Trophoblast cell (in vitro differentiated cells and primary cell): ENCODE data around the gene C4BPB.

ENCODE experiments used
- DNase-seq, 2 donors: peaks; one replicate each; pipeline ENCODE4 v3.0.0-alpha.2; 2016
- H2AFZ ChIP-seq: 2 replicates; pipeline ENCODE4 v1.6.1; 2013; ENCODE audit warnings: low read length, moderate library complexity, mild to moderate bottlenecking; ENCODE audit not compliant: insufficient read depth, poor library complexity
- H2AK5ac ChIP-seq: 2 replicates; pipeline ENCODE4 v1.6.1; 2013; ENCODE audit warnings: mild to moderate bottlenecking, low read length
- H2BK120ac ChIP-seq: 2 replicates; pipeline ENCODE4 v1.6.1; 2013; ENCODE audit warnings: low read length, mild to moderate bottlenecking, moderate library complexity; ENCODE audit not compliant: insufficient read depth, poor library complexity
- H2BK12ac ChIP-seq: 2 replicates; pipeline ENCODE4 v1.6.1; 2013; ENCODE audit warnings: mild to moderate bottlenecking, low read length, moderate library complexity
- H2BK5ac ChIP-seq: 2 replicates; pipeline ENCODE4 v1.6.1; 2013; ENCODE audit warnings: low read length, low read depth, moderate library complexity, mild to moderate bottlenecking; ENCODE audit not compliant: poor library complexity
- H3K14ac ChIP-seq: 2 replicates; pipeline ENCODE4 v1.6.1; 2013; ENCODE audit warnings: mild to moderate bottlenecking, low read length
- H3K18ac ChIP-seq: 2 replicates; pipeline ENCODE4 v1.6.1; 2013; ENCODE audit warnings: mild to moderate bottlenecking, low read length
- H3K23ac ChIP-seq: 2 replicates; pipeline ENCODE4 v1.6.1; 2013; ENCODE audit warnings: low read length
- H3K27ac ChIP-seq: 2 replicates; pipeline ENCODE4 v1.5.1; 2013; ENCODE audit warnings: low read depth, mild to moderate bottlenecking, inconsistent platforms, low read length, moderate library complexity
- H3K27me3 ChIP-seq: 2 replicates; pipeline ENCODE4 v1.6.1; 2013; ENCODE audit warnings: inconsistent platforms, mild to moderate bottlenecking, low read length, moderate library complexity; ENCODE audit not compliant: insufficient read depth
- H3K36me3 ChIP-seq, 2 experiments: 1 replicate in 1 of 2; 2 replicates in 1 of 2; pipeline ENCODE4 v1.6.1; 2013; ENCODE audit warnings: low read length in 2 of 2, mild to moderate bottlenecking in 2 of 2, moderate library complexity in 1 of 2; ENCODE audit not compliant: insufficient read depth in 2 of 2, control insufficient read depth in 1 of 2
- H3K4ac ChIP-seq: 2 replicates; pipeline ENCODE4 v1.6.1; 2013; ENCODE audit warnings: low read depth, mild to moderate bottlenecking, low read length, moderate library complexity
- H3K4me1 ChIP-seq, 2 experiments: 1 replicate in 1 of 2; 2 replicates in 1 of 2; pipeline ENCODE4 v1.6.1; 2013; ENCODE audit warnings: low read length in 2 of 2, mild to moderate bottlenecking in 2 of 2, moderate library complexity in 1 of 2; ENCODE audit not compliant: insufficient read depth in 2 of 2, control insufficient read depth in 1 of 2
- H3K4me2 ChIP-seq: 2 replicates; pipeline ENCODE4 v1.6.1; 2013; ENCODE audit warnings: inconsistent platforms, mild to moderate bottlenecking, low read length, moderate library complexity
- H3K4me3 ChIP-seq: 2 replicates; pipeline ENCODE4 v1.5.1; 2013; ENCODE audit warnings: mild to moderate bottlenecking, low read depth, low read length, inconsistent platforms
- H3K79me1 ChIP-seq: one replicate; pipeline ENCODE4 v1.6.1; 2013; ENCODE audit warnings: low read length
- H3K79me2 ChIP-seq: 2 replicates; pipeline ENCODE4 v1.6.1; 2013; ENCODE audit warnings: low read length, mild to moderate bottlenecking; ENCODE audit not compliant: control insufficient read depth, insufficient read depth, poor library complexity
- H3K9ac ChIP-seq: 2 replicates; pipeline ENCODE4 v1.6.1; 2013; ENCODE audit warnings: mild to moderate bottlenecking, low read length
- H3K9me3 ChIP-seq: 2 replicates; pipeline ENCODE4 v1.6.1; 2013; ENCODE audit warnings: low read depth, mild to moderate bottlenecking, control low read depth, inconsistent platforms, low read length; ENCODE audit not compliant: insufficient read depth
- H4K12ac ChIP-seq: 2 replicates; pipeline ENCODE4 v1.6.1; 2013; ENCODE audit warnings: low read depth, mild to moderate bottlenecking, low read length, moderate library complexity
- H4K8ac ChIP-seq: 2 replicates; pipeline ENCODE4 v1.6.1; 2013; ENCODE audit warnings: low read depth, mild to moderate bottlenecking, low read length, moderate library complexity
- H4K91ac ChIP-seq: one replicate; pipeline ENCODE4 v1.6.1; 2013; ENCODE audit warnings: low read depth, mild to moderate bottlenecking, low read length, moderate library complexity
- WGBS: extraction: QIAGEN DNeasy Blood & Tissue Kit; methylation state at CpG from one replicate; pipeline ENCODE4 v1.1.7; 2013; ENCODE audit warnings: missing lambda C conversion rate; ENCODE audit not compliant: insufficient read length, insufficient coverage; ENCODE audit errors: extremely low coverage; 5-methylcytosine and 5-hydroxymethylcytosine counted together

C4BPB gene

GRCh38 chr1:207071426-207071825 is 17.2 kb upstream of the C4BPB start:
- Histone ChIP-seq H2BK5ac (no peak overlapping the region), H3K23ac (no peak overlapping the region), H3K4me2 (no peak overlapping the region), H3K27me3 (no peaks in the 10 kb centered on the region), H3K9me3 (no peaks in the 10 kb centered on the region), H2AK5ac (no peak overlapping the region), H4K91ac (no peak overlapping the region), H3K4ac (no peak overlapping the region), H3K4me3 (no peak overlapping the region), H3K9ac (no peak overlapping the region), H3K79me1 (no peaks in the 10 kb centered on the region), H3K4me1 (no peaks in the 10 kb centered on the region), H2BK120ac (no peak overlapping the region), H2BK12ac (no peak overlapping the region), H3K14ac (no peak overlapping the region), H4K8ac (no peak overlapping the region), H2AFZ (no peak overlapping the region), H3K79me2 (no peaks in the 10 kb centered on the region), H3K18ac (no peak overlapping the region), H3K27ac (no peak overlapping the region), H3K36me3 (peaks cover 15 to 18% of the 10 kb centered on the region in 2 experiments), H4K12ac (no peak overlapping the region)
- DNase-seq: no peak
- no CpG with 5 or more reads among the region's 6 CpGs for WGBS

- H3K36me3 ChIP-seq: peaks cover 15 to 18% of the 10 kb centered on the region in 2 experiments
- no peak overlapping the region for H3K27ac ChIP-seq
- H2BK120ac ChIP-seq: no peak overlapping the region
- no peak overlapping the region for H3K4ac ChIP-seq
- H4K12ac ChIP-seq: no peak overlapping the region
- H4K8ac ChIP-seq: no peak overlapping the region
- no peak overlapping the region for H3K18ac ChIP-seq
- H2AK5ac ChIP-seq: no peak overlapping the region
- H4K91ac ChIP-seq: no peak overlapping the region
- H2BK5ac ChIP-seq: no peak overlapping the region
- no peaks in the 10 kb centered on the region for H3K4me1 ChIP-seq
- no CpG with 5 or more reads among the region's 8 CpGs for WGBS
- no peak overlapping the region for H3K4me2 ChIP-seq
- no peaks in the 10 kb centered on the region for H3K9me3 ChIP-seq
- H3K23ac ChIP-seq: no peak overlapping the region
- DNase-seq: no peak
- no peaks in the 10 kb centered on the region for H3K79me2 ChIP-seq
- no peak overlapping the region for H3K14ac ChIP-seq
- no peak overlapping the region for H3K9ac ChIP-seq
- no peak overlapping the region for H3K4me3 ChIP-seq
- no peaks in the 10 kb centered on the region for H3K79me1 ChIP-seq
- no peak overlapping the region for H2BK12ac ChIP-seq
- no peak overlapping the region for H2AFZ ChIP-seq
- no peaks in the 10 kb centered on the region for H3K27me3 ChIP-seq
These were observed 16.4 kb upstream of the C4BPB start for GRCh38 chr1:207072233-207072632.

GRCh38 chr1:207073906-207074820 is 14.5 kb upstream of the C4BPB start:
- H4K8ac ChIP-seq: no peak overlapping the region
- no peaks in the 10 kb centered on the region for H3K79me2 ChIP-seq
- no peak overlapping the region for H3K4me3 ChIP-seq
- peaks cover 2% of the 10 kb centered on the region for H3K9me3 ChIP-seq
- no peak overlapping the region for H2BK12ac ChIP-seq
- H4K12ac ChIP-seq: no peak overlapping the region
- H3K9ac ChIP-seq: no peak overlapping the region
- H3K23ac ChIP-seq: no peak overlapping the region
- no peaks in the 10 kb centered on the region for H3K4me1 ChIP-seq
- H3K14ac ChIP-seq: no peak overlapping the region
- H3K27me3 ChIP-seq: no peaks in the 10 kb centered on the region
- peak in 1 of 2 donors; percentile 54 for DNase-seq
- no peak overlapping the region for H2AK5ac ChIP-seq
- H2BK5ac ChIP-seq: no peak overlapping the region
- H3K79me1 ChIP-seq: no peaks in the 10 kb centered on the region
- peaks cover 12 to 19% of the 10 kb centered on the region in 2 experiments for H3K36me3 ChIP-seq
- no peak overlapping the region for H4K91ac ChIP-seq
- H3K4me2 ChIP-seq: no peak overlapping the region
- H2BK120ac ChIP-seq: no peak overlapping the region
- no peak overlapping the region for H2AFZ ChIP-seq
- no CpG with 5 or more reads among the region's 4 CpGs for WGBS
- no peak overlapping the region for H3K27ac ChIP-seq
- no peak overlapping the region for H3K18ac ChIP-seq
- no peak overlapping the region for H3K4ac ChIP-seq

GRCh38 chr1:207076181-207076955 is 12.3 kb upstream of the C4BPB start:
- Histone ChIP-seq H3K23ac (no peak overlapping the region), H3K4me3 (no peak overlapping the region), H3K9ac (no peak overlapping the region), H3K36me3 (peaks cover 6 to 9% of the 10 kb centered on the region in 2 experiments), H2BK120ac (no peak overlapping the region), H3K4me1 (no peaks in the 10 kb centered on the region), H3K79me1 (no peaks in the 10 kb centered on the region), H4K8ac (no peak overlapping the region), H3K79me2 (no peaks in the 10 kb centered on the region), H4K91ac (no peak overlapping the region), H4K12ac (no peak overlapping the region), H3K14ac (no peak overlapping the region), H3K9me3 (peaks cover 2% of the 10 kb centered on the region), H3K18ac (no peak overlapping the region), H2BK12ac (no peak overlapping the region), H3K27ac (no peak overlapping the region), H3K27me3 (no peaks in the 10 kb centered on the region), H3K4ac (no peak overlapping the region), H3K4me2 (no peak overlapping the region), H2BK5ac (no peak overlapping the region), H2AFZ (no peak overlapping the region), H2AK5ac (no peak overlapping the region)
- WGBS: no CpG with 5 or more reads among the region's 5 CpGs
- DNase-seq: no peak
